ENCODE results near the gene AJAP1.

AJAP1 gene

DNA sequence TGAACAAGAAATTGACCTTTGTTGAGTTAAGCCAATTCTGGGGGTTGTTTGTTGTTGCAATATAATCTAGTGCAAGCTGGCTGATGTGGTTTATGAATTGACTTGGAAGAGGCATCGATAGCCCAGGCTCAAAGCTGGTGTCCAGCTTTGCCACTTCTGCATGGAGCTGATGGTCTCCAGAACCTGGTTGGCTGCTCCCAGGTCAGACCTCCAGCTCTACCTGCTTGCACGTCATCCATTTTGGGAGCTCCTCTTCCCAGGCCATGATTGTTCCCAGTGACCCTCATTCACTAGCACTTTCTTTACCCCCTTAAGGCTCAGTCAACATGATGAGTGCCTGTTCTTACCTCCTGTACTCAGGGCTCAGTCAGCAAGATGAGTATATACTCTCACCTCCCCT, 5.8 kb upstream of the AJAP1 start:
- Histone ChIP-seq H3K27ac (ENCODE audit: low read depth, low read length) (no peak overlapping the region), H3K36me3 (ENCODE audit: control insufficient read depth, insufficient read depth, low read length) (no peaks in the 10 kb centered on the region), H3K9me3 (ENCODE audit: control insufficient read depth, insufficient read depth, low read depth, low read length) (peaks cover 6% of the 10 kb centered on the region; the same call in 1 of the 2 replicates), H3K27me3 (ENCODE audit: control insufficient read depth, insufficient read depth, low read length) (peaks cover 10% of the 10 kb centered on the region), H3K9ac (ENCODE audit: low read length) (no peak overlapping the region), H3K4me1 (ENCODE audit: control insufficient read depth, insufficient read depth, low read length) (peaks cover 37% of the 10 kb centered on the region), H3K4me3 (ENCODE audit: low read depth, low read length) (no peak overlapping the region)

DNA sequence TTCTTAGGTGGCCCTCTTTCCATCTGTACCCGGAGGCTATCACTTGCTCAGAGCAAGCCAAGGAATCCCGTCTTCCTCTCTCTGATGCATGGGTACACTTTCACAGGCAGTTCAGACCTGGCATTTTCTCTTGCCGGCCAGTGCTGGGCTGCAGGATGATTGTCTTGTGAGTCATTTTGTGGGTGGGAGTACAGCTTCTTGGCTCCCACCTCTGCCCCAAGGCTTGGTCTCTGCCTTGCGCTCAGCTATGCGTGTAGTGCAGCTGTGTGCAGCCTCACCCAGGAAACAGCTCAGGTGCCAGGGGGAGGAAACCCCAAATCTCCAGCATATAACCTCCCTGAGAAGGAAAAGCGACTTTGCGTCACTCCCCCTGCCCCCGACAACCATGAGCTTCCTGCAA, 3.9 kb upstream of the AJAP1 start:
- peaks cover 6% of the 10 kb centered on the region; the same call in 1 of the 2 replicates for H3K9me3 ChIP-seq (ENCODE audit: control insufficient read depth, insufficient read depth, low read depth, low read length)
- peak overlapping the region; percentile 24; the same call in 1 of the 2 replicates for H3K4me3 ChIP-seq (ENCODE audit: low read depth, low read length)
- peak overlapping the region; percentile 77; the same call in 1 of the 2 replicates for H3K27ac ChIP-seq (ENCODE audit: low read depth, low read length)

DNA sequence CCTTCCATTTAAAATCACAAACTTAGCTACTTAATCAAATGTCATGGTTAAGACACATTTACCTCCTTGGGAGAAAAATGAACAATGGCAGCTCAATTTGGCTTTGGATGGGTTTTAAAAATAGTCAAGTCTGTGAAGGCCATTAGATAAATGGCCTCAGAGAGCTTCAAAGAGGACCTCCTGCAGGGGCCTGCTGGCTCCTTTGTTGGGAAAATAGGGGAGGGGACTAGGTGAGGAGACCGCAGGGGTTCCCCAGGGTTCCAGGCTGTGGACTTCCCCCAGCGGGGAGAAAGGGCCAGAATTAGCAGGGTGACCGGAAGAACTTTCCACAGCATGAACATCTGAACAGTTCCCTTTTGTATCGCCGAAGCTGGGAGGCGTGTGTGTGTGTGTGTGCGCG, 3.4 kb upstream of the AJAP1 start:
- Histone ChIP-seq H3K4me3 (ENCODE audit: low read depth, low read length) (peak overlapping the region; percentile 24; the same call in 1 of the 2 replicates), H3K27ac (ENCODE audit: low read depth, low read length) (peak overlapping the region; percentile 77; the same call in 1 of the 2 replicates)

More for the DNA sequence above, 3.9 kb upstream of the AJAP1 start:
- Histone ChIP-seq H3K4me1 (ENCODE audit: control insufficient read depth, insufficient read depth, low read length) (peaks cover 38% of the 10 kb centered on the region), H3K9ac (ENCODE audit: low read length) (peak overlapping the region; percentile 59), H3K36me3 (ENCODE audit: control insufficient read depth, insufficient read depth, low read length) (no peaks in the 10 kb centered on the region), H3K27me3 (ENCODE audit: control insufficient read depth, insufficient read depth, low read length) (peaks cover 25% of the 10 kb centered on the region)

DNA sequence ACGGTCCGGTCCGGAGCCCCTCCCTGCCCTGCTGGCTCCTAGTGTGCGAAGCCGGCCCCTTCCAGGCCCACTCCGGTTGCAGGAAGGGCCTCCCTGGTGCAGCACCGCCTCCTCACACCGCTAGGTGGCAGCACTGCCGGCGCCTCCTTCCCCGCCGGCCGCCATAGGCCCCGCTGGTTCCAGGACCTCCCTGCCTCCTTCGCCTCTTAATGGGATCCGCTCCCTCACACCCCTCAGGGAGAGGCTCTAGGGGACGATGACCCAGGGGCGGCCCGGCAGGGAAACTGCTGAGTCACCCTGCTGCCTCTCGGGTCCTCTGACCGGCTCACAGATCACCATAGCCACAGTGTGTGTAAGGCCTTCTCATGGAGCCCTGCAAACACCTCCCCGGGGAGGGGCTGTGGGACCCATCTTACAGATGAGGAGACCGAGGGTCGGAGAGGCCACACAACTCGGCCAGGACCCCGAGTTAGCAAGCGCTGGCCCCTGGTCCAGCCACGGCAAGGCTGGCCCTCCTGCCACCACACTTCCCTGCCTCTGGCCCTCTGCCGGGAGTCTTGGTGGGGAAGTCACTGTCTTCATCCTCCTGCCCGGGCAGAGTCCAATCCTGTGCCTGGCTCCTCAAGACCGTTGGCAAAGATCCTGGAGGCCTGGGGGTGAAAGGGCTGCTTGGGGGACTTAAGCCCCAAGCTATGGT, 1.6 kb upstream of the AJAP1 start:
- Histone ChIP-seq H3K27ac (ENCODE audit: low read depth, low read length) (no peak overlapping the region), H3K4me1 (ENCODE audit: control insufficient read depth, insufficient read depth, low read length) (peaks cover 50% of the 10 kb centered on the region), H3K27me3 (ENCODE audit: control insufficient read depth, insufficient read depth, low read length) (peaks cover 47% of the 10 kb centered on the region), H3K36me3 (ENCODE audit: control insufficient read depth, insufficient read depth, low read length) (no peaks in the 10 kb centered on the region), H3K9ac (ENCODE audit: low read length) (no peak overlapping the region), H3K4me3 (ENCODE audit: low read depth, low read length) (peak overlapping the region; percentile 50; the same call in 1 of the 2 replicates), H3K9me3 (ENCODE audit: control insufficient read depth, insufficient read depth, low read depth, low read length) (no peaks in the 10 kb centered on the region)

More for the DNA sequence above, 3.4 kb upstream of the AJAP1 start:
- Histone ChIP-seq H3K9me3 (ENCODE audit: control insufficient read depth, insufficient read depth, low read depth, low read length) (peaks cover 6% of the 10 kb centered on the region; the same call in 1 of the 2 replicates), H3K9ac (ENCODE audit: low read length) (peak overlapping the region; percentile 59), H3K27me3 (ENCODE audit: control insufficient read depth, insufficient read depth, low read length) (peaks cover 30% of the 10 kb centered on the region), H3K4me1 (ENCODE audit: control insufficient read depth, insufficient read depth, low read length) (peaks cover 38% of the 10 kb centered on the region), H3K36me3 (ENCODE audit: control insufficient read depth, insufficient read depth, low read length) (no peaks in the 10 kb centered on the region)

DNA sequence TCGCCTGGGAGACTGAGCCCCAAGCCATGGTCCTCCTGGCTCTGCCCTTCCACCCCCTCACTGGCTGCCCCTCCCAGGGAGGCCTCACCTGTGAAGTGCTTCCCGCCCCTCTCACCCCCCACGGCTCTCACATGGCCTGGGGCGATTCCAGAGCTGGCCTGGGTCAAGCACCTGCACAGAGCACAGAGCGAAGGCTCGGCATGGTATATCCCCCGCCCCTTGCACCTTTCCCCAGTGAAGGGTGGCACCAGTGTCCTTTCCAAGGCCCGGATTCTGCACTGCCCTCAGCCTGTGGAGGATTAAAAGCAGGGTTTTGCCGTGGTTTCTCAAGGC, 1.1 kb upstream of the AJAP1 start:
- H3K4me1 ChIP-seq (ENCODE audit: control insufficient read depth, insufficient read depth, low read length): peaks cover 55% of the 10 kb centered on the region
- peaks cover 52% of the 10 kb centered on the region for H3K27me3 ChIP-seq (ENCODE audit: control insufficient read depth, insufficient read depth, low read length)
- H3K9ac ChIP-seq (ENCODE audit: low read length): peak overlapping the region; percentile 12
- no peaks in the 10 kb centered on the region for H3K36me3 ChIP-seq (ENCODE audit: control insufficient read depth, insufficient read depth, low read length)
- peak overlapping the region; percentile 50 for H3K4me3 ChIP-seq (ENCODE audit: low read depth, low read length)
- H3K9me3 ChIP-seq (ENCODE audit: control insufficient read depth, insufficient read depth, low read depth, low read length): no peaks in the 10 kb centered on the region
- H3K27ac ChIP-seq (ENCODE audit: low read depth, low read length): no peak overlapping the region

DNA sequence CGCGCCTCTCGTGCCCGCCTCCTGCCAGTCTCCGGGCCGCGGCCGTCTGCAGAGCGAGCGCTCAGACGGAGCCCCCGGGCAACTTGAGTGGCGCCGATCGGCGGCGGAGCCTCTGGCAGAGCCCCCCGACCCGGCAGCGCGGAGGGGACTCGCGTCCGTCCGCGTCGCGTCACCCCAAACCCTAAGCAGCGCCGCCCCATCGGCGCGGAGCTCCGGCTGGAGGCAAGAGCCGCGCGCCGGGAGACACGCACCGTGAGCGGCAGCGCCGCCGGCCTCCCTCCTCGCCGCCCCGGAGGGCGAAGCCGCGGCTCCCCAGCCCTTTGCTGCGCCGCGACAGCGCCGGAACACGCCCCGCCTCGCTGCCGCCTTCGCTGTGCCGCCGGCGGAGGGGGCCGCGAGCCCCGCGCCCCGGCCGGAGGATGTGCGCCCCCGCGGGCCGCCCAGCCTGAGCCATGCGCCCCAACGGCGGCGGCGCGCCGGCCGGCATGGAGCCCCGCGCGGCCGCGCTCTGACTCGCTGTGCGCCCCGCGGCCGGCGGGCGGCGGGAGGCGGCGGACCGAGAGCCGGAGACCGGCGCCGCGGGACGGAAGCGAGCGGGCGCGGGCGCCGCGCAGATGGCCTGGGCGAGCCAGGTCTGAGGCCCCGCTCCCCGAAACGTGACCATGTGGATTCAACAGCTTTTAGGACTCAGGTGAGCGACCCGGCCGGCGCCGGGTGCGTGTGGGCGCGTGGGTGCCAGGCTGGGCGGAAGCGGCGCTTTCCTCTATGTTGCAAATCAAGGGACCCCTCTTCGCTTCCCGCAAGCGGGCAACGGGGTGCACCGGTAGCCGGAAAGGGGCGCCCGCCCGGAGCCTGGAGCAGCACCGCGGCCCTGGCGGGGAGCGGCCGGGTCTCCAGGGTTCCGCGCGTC, 610 bp downstream of the AJAP1 start:
- H3K4me1 ChIP-seq (ENCODE audit: control insufficient read depth, insufficient read depth, low read length): peaks cover 66% of the 10 kb centered on the region
- peaks cover 69% of the 10 kb centered on the region for H3K27me3 ChIP-seq (ENCODE audit: control insufficient read depth, insufficient read depth, low read length)
- no peak overlapping the region for H3K27ac ChIP-seq (ENCODE audit: low read depth, low read length)
- peak overlapping the region; percentile 60 for H3K4me3 ChIP-seq (ENCODE audit: low read depth, low read length)
- no peaks in the 10 kb centered on the region for H3K9me3 ChIP-seq (ENCODE audit: control insufficient read depth, insufficient read depth, low read depth, low read length)
- peak overlapping the region; percentile 48 for H3K9ac ChIP-seq (ENCODE audit: low read length)
- no peaks in the 10 kb centered on the region for H3K36me3 ChIP-seq (ENCODE audit: control insufficient read depth, insufficient read depth, low read length)

DNA sequence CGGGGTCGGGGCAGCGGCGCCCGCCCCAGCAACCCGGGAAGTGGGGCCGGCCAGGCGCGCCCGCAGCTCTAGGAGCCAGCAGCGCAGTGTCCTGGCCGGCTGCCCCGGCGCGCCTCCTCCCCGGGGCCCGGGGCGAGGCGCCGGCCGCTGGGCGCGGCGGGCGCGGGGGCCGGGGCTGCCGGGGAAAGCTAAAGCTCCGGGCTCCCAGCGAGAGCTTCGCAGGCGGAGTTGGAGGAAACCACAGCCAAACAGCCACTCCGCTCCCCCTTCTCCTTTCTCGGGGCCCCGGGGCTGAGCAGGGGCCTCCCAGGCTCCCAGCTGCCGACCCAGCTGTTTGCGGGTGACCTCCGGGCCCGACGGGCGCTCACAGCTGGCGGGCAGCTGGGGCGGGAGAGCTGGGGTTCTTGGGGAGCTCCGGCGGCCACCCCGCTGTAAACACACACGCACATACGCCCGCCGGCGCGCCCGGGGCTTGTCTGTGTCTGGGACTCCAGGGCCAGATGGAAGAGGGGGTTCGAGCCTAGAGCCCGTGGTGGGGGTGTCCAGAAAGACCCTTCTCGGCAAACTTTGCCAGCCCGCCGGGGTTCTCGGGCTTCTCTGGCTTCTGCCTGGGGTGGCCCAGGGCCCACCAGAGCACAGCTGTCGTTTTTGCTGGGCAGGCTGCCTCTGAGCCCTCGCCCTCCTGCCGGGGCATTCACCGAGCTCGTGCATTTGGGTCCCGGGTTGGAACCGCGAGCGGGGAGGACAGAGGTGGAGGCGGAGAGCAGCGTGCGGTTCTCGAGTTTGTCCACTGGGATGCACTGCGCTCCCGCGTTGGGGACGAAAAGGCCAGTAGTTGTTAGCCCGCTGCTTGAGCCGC, 1.5 kb downstream of the AJAP1 start:
- Histone ChIP-seq H3K9ac (ENCODE audit: low read length) (peak overlapping the region; percentile 48), H3K27me3 (ENCODE audit: control insufficient read depth, insufficient read depth, low read length) (peaks cover 72% of the 10 kb centered on the region), H3K27ac (ENCODE audit: low read depth, low read length) (no peak overlapping the region), H3K4me3 (ENCODE audit: low read depth, low read length) (peak overlapping the region; percentile 60), H3K36me3 (ENCODE audit: control insufficient read depth, insufficient read depth, low read length) (no peaks in the 10 kb centered on the region), H3K9me3 (ENCODE audit: control insufficient read depth, insufficient read depth, low read depth, low read length) (no peaks in the 10 kb centered on the region), H3K4me1 (ENCODE audit: control insufficient read depth, insufficient read depth, low read length) (peaks cover 60% of the 10 kb centered on the region)

DNA sequence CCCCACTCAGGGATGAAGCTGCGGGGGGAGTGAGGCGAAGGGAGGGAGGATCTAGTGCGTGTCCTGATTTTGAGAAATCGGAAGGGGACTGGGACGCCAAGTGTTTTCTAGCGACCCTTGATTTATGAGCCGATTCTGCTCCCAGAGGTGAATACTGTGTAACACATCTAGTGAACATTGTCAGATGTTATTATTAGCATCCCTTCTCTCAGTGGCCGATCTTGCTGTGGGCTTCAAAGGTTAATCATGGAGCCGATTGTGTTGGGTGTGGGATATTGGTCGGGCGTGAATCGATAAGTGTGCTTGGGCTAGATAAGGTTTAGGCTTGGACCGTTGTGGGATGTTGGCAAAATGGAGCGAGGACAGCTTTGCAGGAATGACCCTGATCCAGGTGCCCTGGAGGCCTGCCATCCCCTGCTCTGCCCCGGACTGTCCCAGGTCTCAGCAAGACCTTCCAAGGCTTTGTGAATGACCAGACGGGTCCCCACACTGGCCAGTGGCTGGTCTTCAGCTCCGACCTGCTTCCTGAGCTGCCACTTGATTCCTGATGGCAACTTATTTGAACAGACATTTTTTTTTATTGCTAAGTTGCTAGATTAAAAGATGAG, 2.2 kb downstream of the AJAP1 start:
- Histone ChIP-seq H3K9me3 (ENCODE audit: control insufficient read depth, insufficient read depth, low read depth, low read length) (no peaks in the 10 kb centered on the region), H3K27ac (ENCODE audit: low read depth, low read length) (no peak overlapping the region), H3K9ac (ENCODE audit: low read length) (no peak overlapping the region), H3K36me3 (ENCODE audit: control insufficient read depth, insufficient read depth, low read length) (no peaks in the 10 kb centered on the region), H3K4me3 (ENCODE audit: low read depth, low read length) (peak overlapping the region; percentile 59), H3K4me1 (ENCODE audit: control insufficient read depth, insufficient read depth, low read length) (peaks cover 55% of the 10 kb centered on the region), H3K27me3 (ENCODE audit: control insufficient read depth, insufficient read depth, low read length) (peaks cover 72% of the 10 kb centered on the region)

DNA sequence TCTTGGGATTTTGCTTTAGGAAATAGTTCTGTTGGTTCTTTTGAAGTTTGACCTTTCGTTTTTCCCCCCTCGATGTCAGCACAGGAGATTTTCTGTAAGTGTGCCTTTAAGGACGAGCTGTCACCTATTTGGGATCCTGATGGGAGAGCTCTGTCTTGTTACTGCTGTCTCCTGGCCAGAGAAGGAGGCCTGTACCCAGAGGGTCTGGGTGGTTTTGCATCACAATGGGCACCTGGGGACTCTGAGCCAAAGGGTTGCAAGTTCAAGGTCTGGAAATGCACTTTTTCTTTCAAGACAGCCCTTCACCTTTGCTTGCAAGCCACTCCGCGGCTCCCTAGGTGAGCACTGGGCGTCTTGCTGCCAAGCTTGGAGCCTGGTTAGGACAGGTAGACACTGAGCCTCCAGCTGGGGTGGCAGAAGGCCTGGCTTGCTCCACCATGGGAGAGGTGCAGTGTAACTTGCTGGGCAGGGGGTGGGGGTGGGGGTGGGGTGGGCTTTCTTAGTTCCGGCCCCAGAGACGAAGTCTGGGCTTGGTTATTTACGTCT, 2.9 kb downstream of the AJAP1 start:
- no peaks in the 10 kb centered on the region for H3K36me3 ChIP-seq (ENCODE audit: control insufficient read depth, insufficient read depth, low read length)
- peak overlapping the region; percentile 59; the same call in 1 of the 2 replicates for H3K4me3 ChIP-seq (ENCODE audit: low read depth, low read length)
- peaks cover 50% of the 10 kb centered on the region for H3K4me1 ChIP-seq (ENCODE audit: control insufficient read depth, insufficient read depth, low read length)
- H3K9ac ChIP-seq (ENCODE audit: low read length): no peak overlapping the region
- H3K9me3 ChIP-seq (ENCODE audit: control insufficient read depth, insufficient read depth, low read depth, low read length): no peaks in the 10 kb centered on the region
- no peak overlapping the region for H3K27ac ChIP-seq (ENCODE audit: low read depth, low read length)
- H3K27me3 ChIP-seq (ENCODE audit: control insufficient read depth, insufficient read depth, low read length): peaks cover 72% of the 10 kb centered on the region

DNA sequence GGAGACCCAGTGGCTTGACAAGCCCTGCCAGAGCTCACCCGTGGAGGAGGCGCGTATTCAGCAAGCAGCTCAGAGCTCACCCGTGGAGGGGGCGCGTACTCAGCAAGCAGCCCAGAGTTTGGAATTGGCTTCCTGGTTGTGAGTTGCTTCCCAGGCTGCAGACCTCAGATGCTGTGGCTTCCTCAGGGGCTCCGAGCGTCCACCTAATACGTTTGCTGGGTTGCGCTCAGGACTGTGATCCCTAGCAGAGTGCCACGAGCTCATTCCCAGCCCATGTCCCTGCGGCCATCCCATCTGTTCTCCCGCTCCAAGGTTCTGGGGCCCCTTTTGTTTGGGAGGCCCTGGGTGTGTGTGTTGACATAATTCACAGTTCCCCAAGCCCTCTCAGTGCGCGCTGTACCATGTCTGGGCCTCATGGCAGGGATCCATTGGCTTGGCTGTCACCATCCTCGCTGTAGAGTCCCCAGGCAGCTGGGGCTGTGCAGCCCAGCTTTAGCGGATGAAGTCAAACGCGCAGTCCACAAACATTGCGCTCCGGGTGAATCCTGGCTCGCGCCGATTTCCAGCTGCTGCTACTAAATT, 3.6 kb downstream of the AJAP1 start:
- Histone ChIP-seq H3K27ac (ENCODE audit: low read depth, low read length) (no peak overlapping the region), H3K9me3 (ENCODE audit: control insufficient read depth, insufficient read depth, low read depth, low read length) (no peaks in the 10 kb centered on the region), H3K4me3 (ENCODE audit: low read depth, low read length) (peak overlapping the region; percentile 35), H3K4me1 (ENCODE audit: control insufficient read depth, insufficient read depth, low read length) (peaks cover 45% of the 10 kb centered on the region), H3K36me3 (ENCODE audit: control insufficient read depth, insufficient read depth, low read length) (no peaks in the 10 kb centered on the region), H3K9ac (ENCODE audit: low read length) (no peak overlapping the region), H3K27me3 (ENCODE audit: control insufficient read depth, insufficient read depth, low read length) (peaks cover 68% of the 10 kb centered on the region)
